Tibial nerve (tissue), 3 donors: Measurements from ENCODE around the gene MAP3K7CL.

Experiments used
- POLR2A ChIP-seq, 2 donors: fragments of 450-650 bp; IDR thresholded peaks; one replicate each; pipeline ENCODE4 v1.6.1; 2017; ENCODE audit warnings: antibody characterized with exemption in 2 of 2, mild to moderate bottlenecking in 2 of 2, moderate library complexity in 2 of 2
- TF ChIP-seq, protein P1 (sequence below), 5 experiments: fragments of 200-600 bp in 3 of 5; fragments of 450-650 bp in 2 of 5; sonication (generic) in 3 of 5; IDR thresholded peaks; one replicate each; pipeline ENCODE4 v1.5.1; 2016 to 2019; ENCODE audit warnings: antibody characterized with exemption in 5 of 5, mild to moderate bottlenecking in 3 of 5, moderate library complexity in 2 of 5

DNA sequence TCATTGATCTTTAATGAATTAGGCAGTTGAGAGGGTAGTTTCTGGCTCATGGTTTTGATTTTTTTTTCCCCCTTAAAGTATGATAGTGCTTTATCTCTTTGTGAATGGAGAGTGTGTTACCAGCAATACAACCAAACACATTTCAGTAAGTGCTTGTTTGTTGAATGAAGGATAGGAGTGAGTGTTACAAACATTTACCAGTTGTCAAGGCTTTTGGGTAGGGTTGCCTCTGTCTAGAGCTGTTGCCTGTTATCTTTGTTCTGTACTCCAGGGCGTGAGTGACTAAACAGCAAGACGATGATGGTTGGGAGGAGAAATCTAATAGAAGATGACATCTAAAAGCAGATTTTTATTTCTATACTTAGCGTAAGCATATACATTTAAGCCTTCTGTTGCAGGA is 21.5 kb downstream of the MAP3K7CL start:
- TF ChIP-seq, protein P1, sequence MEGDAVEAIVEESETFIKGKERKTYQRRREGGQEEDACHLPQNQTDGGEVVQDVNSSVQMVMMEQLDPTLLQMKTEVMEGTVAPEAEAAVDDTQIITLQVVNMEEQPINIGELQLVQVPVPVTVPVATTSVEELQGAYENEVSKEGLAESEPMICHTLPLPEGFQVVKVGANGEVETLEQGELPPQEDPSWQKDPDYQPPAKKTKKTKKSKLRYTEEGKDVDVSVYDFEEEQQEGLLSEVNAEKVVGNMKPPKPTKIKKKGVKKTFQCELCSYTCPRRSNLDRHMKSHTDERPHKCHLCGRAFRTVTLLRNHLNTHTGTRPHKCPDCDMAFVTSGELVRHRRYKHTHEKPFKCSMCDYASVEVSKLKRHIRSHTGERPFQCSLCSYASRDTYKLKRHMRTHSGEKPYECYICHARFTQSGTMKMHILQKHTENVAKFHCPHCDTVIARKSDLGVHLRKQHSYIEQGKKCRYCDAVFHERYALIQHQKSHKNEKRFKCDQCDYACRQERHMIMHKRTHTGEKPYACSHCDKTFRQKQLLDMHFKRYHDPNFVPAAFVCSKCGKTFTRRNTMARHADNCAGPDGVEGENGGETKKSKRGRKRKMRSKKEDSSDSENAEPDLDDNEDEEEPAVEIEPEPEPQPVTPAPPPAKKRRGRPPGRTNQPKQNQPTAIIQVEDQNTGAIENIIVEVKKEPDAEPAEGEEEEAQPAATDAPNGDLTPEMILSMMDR (IDR thresholded peaks at IDR 0.05), result no peak
- no peak for TF ChIP-seq POLR2A (IDR thresholded peaks at IDR 0.05)
